ENCODE measurements around the gene ATXN2L. TPM values are rescaled to one million over a fixed set of nuclear protein-coding genes. Genes with fewer than 3 reads are reported as not detected.

The ATXN2L gene
- total RNA-seq, 1 donor from 2014 or later = 21.4 TPM

DNA sequence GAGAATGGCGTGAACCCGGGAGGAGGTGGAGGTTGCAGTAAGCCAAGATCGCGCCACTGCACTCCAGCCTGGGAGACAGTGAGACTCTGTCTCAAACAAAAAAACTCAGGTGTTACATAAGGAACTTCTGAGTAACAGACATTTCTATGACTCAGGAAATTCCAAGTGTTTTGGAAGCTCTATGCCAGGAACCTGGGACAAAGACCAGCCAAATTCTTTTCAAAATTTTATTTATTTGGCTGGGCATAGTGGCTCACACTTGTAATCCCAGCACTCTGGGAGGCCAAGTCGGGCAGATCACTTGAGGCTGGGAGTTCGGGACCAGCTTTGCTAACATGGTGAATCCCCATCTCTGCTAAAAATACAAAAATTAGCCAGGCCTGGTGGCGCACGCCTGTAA is 35.6 kb downstream of the ATXN2L start:
- Histone ChIP-seq H3F3A (ENCODE audit: low read depth) (peaks cover 7% of the 10 kb centered on the region), H3K4me3 (no peak overlapping the region), H3K36me3 (no peaks in the 10 kb centered on the region), H3K27ac (no peak overlapping the region), H4K20me1 (ENCODE audit: low read depth) (no peaks in the 10 kb centered on the region), H3K79me2 (ENCODE audit: low read depth) (peaks cover 5% of the 10 kb centered on the region), H3K4me2 (no peak overlapping the region), H3K27me3 (no peaks in the 10 kb centered on the region), H3K4me1 (no peaks in the 10 kb centered on the region), H2AFZ (replicated peaks) (no peak overlapping the region), H3K9ac (no peak overlapping the region), H3K9me3 (ENCODE audit: low read depth) (no peaks in the 10 kb centered on the region)
- Mint-ChIP-seq H3K4me1 (no peaks in the 10 kb centered on the region), H3K4me3 (no peak overlapping the region), H3K9me3 (no peaks in the 10 kb centered on the region), H3K27ac (no peak overlapping the region), H3K36me3 (peaks cover 3% of the 10 kb centered on the region), H3K27me3 (ENCODE audit: insufficient read depth, low read depth) (no peaks in the 10 kb centered on the region)
- TF ChIP-seq EZH2phosphoT487 (IDR thresholded peaks at IDR 0.05) (no peak), CTCF (IDR thresholded peaks at IDR 0.05) (no peak), EZH2 (IDR thresholded peaks at IDR 0.05) (no peak)
- DNase-seq (ENCODE audit: low spot score) = no peak

DNA sequence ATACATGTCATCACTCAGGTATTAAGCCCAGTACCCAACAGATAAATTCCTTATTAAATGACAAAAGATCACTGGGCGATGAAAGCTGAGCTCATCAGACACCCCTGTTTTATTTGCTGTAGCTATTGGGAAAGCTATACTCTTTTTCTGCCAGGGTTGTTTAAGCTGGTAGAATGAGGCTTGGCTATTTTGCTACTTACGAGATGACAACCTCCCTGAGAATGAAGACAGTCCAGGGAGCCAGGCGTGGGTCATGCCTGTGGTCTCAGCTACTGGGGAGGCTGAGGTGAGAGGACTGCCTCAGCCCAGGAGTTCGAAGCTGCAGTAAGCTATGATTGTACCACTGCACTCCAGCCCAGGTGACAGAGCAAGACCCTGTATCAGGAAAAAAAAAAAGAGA is 36.5 kb downstream of the ATXN2L start:
- Mint-ChIP-seq H3K27ac (no peak overlapping the region), H3K36me3 (peaks cover 3% of the 10 kb centered on the region), H3K4me3 (no peak overlapping the region), H3K9me3 (no peaks in the 10 kb centered on the region), H3K27me3 (ENCODE audit: insufficient read depth, low read depth) (no peaks in the 10 kb centered on the region), H3K4me1 (peaks cover 3% of the 10 kb centered on the region)
- H2AFZ ChIP-seq (replicated peaks) = no peak overlapping the region
- no peaks in the 10 kb centered on the region for H4K20me1 ChIP-seq (ENCODE audit: low read depth)
- no peak overlapping the region for H3K4me3 ChIP-seq
- no peak overlapping the region for H3K27ac ChIP-seq
- H3K9me3 ChIP-seq (ENCODE audit: low read depth) = no peaks in the 10 kb centered on the region
- peaks cover 11% of the 10 kb centered on the region for H3K79me2 ChIP-seq (ENCODE audit: low read depth)
- H3K9ac ChIP-seq = no peak overlapping the region
- DNase-seq (ENCODE audit: low spot score) = no peak
- H3K4me2 ChIP-seq = no peak overlapping the region
- H3F3A ChIP-seq (ENCODE audit: low read depth) = peaks cover 4% of the 10 kb centered on the region
- no peaks in the 10 kb centered on the region for H3K4me1 ChIP-seq
- no peaks in the 10 kb centered on the region for H3K36me3 ChIP-seq
- H3K27me3 ChIP-seq = no peaks in the 10 kb centered on the region
- TF ChIP-seq EZH2phosphoT487 (IDR thresholded peaks at IDR 0.05) (no peak), CTCF (IDR thresholded peaks at IDR 0.05) (no peak), EZH2 (IDR thresholded peaks at IDR 0.05) (no peak)

- Mint-ChIP-seq H3K4me3 (peak overlapping the region; percentile 99), H3K27ac (peak overlapping the region; percentile 88), H3K36me3 (peaks cover 8% of the 10 kb centered on the region), H3K27me3 (ENCODE audit: insufficient read depth, low read depth) (no peaks in the 10 kb centered on the region), H3K9me3 (no peaks in the 10 kb centered on the region), H3K4me1 (peaks cover 17% of the 10 kb centered on the region)
- Histone ChIP-seq H3K4me1 (no peaks in the 10 kb centered on the region), H3K9ac (peak overlapping the region; percentile 97), H3K4me2 (peak overlapping the region; percentile 80), H3K4me3 (peak overlapping the region; percentile 95), H4K20me1 (ENCODE audit: low read depth) (peaks cover 9% of the 10 kb centered on the region), H2AFZ (replicated peaks) (peak overlapping the region; percentile 100), H3K27ac (peak overlapping the region; percentile 98), H3K9me3 (ENCODE audit: low read depth) (no peaks in the 10 kb centered on the region), H3F3A (ENCODE audit: low read depth) (peaks cover 4% of the 10 kb centered on the region), H3K36me3 (no peaks in the 10 kb centered on the region), H3K27me3 (no peaks in the 10 kb centered on the region), H3K79me2 (ENCODE audit: low read depth) (peaks cover 32% of the 10 kb centered on the region)
- TF ChIP-seq EZH2 (IDR thresholded peaks at IDR 0.05) (no peak), CTCF (IDR thresholded peaks at IDR 0.05) (no peak), EZH2phosphoT487 (IDR thresholded peaks at IDR 0.05) (no peak)
- peak; percentile 39 for DNase-seq (ENCODE audit: low spot score)
These were observed 41.4 kb downstream of the ATXN2L start for GRCh38 chr16:28863929-28864793.

All from neural progenitor cell (in vitro differentiated cells).